GM18861 (cell line): Measurements from ENCODE around the gene GSG1L.
"Not testable (repeated sequence)": the region's sequence is repeated elsewhere in the genome, so short reads cannot be mapped to it uniquely, and the experiment has no call there.

Source experiments
- ATAC-seq: cut with Tn5 transposase; IDR thresholded peaks from one replicate; pipeline ENCODE4 v1.9.1; 2021; ENCODE audit not compliant: unreplicated experiment

Gene GSG1L

GRCh38 chr16:27911486-27911885 is 152.0 kb downstream of the GSG1L start:
- ATAC-seq = no peak

- no peak for ATAC-seq
These were observed 156.0 kb downstream of the GSG1L start for GRCh38 chr16:27907457-27907972.

DNA sequence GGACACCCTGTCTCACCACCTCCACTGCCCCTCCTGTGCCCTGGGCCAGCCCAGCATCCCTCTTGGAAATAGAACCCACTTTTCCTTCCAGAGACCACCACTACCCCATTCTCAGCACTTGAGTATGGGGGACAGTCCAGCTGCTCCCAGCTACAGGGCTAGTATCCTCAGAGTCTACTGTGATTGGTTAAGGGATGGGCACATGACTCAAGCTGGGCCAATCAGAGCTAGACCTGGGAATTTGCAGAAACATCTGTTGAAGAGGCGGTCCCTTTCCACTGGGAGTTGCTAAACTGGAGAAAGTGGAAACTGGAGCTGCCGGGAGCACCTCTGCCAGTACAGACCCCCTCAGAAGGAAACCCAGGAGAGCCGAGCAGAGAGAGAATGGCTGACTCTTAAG is 156.6 kb downstream of the GSG1L start:
- ATAC-seq = no peak

DNA sequence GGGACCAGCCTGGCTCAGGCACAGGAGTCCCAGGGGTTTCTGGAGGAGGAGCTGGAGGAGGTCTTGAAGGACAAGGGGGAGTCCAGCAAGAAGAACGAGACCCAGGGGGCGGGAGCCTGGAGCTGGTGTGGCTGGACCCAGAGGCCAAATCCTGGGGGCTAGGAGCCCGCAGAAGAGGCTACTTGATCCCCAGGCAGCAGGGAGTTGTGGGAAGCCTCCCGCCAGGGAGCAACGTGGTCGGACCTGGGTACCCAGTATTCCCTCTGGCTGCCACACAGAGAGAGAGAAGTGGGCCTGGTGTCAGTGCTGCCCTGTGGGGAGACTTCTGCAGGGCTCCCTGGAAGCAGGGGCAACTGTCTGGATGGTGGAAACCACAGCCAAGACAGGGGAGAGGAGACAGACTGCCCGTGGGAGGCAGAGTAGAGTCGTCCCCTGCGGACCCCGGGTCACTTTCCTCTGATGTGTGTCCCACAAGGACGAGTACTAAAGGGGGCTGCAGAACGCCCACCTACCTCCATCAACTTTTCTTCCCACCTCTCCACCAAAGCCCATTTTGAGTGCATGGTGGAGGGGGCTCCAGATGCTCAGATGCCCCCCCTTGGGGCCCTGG is 160.4 kb downstream of the GSG1L start:
- no peak for ATAC-seq

DNA sequence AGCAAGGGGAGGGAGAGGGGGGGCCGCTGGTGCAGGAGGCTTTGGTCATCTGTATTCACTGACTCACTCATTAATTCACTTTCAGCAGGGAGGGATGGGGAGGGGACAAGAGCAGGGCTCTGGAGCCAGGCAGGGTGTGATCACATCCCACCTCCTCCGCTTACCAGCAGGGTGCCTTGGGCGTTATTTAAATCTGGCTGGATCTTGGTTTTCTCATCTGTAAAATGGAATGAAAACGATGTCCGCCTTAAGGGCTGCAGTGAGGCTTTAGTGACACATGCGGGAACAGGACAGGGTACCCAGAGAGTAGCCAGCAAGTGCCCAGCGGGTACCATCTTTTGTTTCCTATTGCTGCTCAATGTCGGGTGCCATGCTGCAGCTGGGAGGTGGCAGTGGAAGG is 161.0 kb downstream of the GSG1L start:
- ATAC-seq = no peak

GRCh38 chr16:27901956-27902355 is 161.6 kb downstream of the GSG1L start:
- no peak for ATAC-seq

DNA sequence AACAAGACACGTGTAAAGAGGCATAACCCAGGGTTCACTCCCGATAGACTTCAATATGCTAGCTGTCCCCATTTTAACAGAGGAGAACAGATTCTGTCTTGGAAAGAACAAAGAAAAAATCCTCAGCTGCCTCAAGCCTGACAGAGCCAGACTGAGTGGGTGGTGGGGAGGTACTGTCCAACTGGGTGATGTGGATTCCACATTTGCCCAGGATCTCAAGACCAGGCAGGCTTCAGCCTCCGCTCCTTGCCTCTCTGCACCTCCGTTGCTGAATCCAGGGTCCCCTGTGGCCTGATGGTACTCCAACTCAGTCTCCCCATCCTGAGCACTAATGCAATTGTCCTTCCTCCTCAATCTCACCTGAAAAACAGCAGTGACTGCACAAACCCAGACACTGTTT is 163.8 kb downstream of the GSG1L start:
- ATAC-seq = no peak

- ATAC-seq = no peak
These were observed 169.1 kb downstream of the GSG1L start for GRCh38 chr16:27894386-27894785.

- no peak for ATAC-seq
These were observed 170.6 kb downstream of the GSG1L start for GRCh38 chr16:27892879-27893278.

DNA sequence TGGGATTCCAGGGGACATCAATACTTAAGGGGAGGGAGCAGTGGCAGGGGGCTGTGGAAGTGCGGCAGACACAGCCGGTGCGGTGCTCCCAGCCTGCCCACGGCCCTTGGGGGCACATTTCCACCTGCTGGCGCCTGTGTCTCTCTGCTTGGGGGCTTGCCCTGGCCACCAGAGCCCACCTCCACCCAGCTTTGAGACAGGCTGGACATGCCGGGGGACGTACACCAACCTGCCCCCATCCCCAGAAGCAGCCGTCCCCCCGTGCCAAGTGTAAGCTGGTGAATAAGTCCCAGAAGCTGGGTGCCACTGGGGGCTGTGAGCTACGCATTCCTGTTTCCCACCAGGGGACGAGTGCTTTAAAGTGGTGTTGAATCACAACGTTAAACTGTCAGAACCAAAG is 172.6 kb downstream of the GSG1L start:
- ATAC-seq = no peak

- no peak for ATAC-seq
These were observed 173.5 kb downstream of the GSG1L start for GRCh38 chr16:27890006-27890405.

DNA sequence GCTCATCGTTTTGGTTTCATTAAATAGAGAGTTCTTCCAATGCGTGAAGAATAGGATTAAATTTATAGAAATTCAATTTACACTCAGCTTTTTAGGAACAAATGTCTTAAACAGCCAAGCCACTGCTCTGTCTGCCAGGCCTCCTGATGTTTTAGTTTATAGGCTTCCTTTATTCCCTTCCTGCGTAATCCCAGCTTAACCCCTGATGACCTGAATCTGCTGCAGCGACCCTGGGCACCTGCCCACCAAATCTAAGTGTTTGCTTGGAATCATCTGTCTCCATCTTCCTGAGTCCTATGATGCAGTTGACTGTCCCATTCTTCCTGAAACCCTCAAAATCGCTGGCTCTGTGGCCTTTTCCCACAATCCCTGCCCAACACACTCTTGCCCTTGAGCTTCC is 179.9 kb downstream of the GSG1L start:
- no peak for ATAC-seq

- no peak for ATAC-seq
These were observed 183.2 kb downstream of the GSG1L start for GRCh38 chr16:27880287-27880686.

DNA sequence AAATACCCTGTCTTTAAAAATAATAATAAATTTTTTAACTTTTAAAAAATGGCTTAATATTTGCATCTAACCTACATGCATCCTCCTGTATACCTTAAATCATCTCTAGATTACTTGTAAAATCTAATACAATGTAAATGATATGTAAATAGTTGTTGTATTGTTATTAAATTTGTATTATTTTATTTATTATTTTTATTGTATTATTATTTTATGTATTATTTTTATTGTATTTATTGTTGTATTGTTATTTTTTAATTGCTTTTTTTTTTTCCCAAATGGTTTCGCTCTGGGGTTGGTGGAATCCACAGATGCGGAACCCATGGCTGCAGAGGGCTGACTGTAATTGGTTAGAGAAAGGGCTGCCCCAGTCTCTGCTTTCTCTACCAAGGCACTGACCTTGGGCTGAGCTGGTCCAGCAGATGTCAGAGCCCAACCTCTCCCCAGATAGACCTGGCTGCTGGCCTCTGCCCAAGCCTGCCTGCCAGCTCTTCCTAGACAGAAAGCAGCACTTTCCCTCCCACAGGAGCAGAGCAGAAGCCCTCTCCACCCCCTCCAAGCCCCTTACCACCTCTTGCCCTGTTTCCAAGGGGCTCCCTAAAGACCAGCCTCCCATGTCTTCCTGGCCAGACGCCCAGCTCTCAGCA is 183.8 kb downstream of the GSG1L start:
- ATAC-seq = no peak

- not testable (repeated sequence) for ATAC-seq
These were observed 190.9 kb downstream of the GSG1L start for GRCh38 chr16:27872627-27873026.

- ATAC-seq = no peak
These were observed 193.3 kb downstream of the GSG1L start for GRCh38 chr16:27870116-27870798.

DNA sequence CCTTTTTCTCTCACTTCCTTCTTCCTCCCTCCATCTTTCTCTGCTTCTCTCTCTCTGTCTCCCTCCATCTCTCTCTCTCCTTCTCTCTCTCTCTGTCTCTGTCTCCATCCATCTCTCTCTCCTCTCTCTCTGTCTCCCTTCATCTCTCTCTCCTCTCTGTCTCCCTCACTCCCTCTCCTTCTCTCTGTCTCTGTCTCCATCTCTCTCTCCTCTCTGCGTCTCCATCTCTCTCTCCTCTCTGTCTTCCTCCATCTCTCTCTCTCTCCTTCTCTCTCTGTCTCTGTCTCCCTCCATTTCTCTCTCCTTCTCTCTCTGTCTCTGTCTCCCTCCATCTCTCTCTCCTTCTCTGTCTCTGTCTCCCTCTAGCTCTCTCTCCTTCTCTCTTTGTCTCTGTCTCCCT is 194.1 kb downstream of the GSG1L start:
- ATAC-seq = no peak

- no peak for ATAC-seq
These were observed 195.3 kb downstream of the GSG1L start for GRCh38 chr16:27868180-27868579.

GRCh38 chr16:27867122-27868110 is 196.1 kb downstream of the GSG1L start:
- ATAC-seq = no peak

DNA sequence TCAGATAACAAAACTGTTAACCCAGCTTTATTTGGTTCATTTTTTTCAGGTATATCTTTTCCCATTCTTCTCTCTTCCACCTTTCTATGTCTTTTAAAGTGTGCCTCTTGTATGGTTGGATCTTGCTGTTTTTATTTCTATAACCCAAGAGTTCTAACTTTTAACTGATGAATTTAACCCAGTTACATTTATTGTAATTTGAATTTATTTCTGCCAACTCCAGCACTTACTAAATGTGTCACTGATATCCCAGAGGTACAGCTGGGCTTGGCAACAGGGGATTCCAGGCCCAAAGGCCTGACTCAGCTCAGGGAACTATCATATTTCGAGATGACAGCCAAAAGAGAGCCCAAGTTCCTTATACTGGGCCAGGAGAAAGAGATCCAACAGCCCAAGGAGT is 200.1 kb downstream of the GSG1L start:
- no peak for ATAC-seq

- ATAC-seq = no peak
These were observed 200.6 kb downstream of the GSG1L start for GRCh38 chr16:27862953-27863352.
